ENCODE measurements around the gene ASIC2.

The ASIC2 gene

DNA sequence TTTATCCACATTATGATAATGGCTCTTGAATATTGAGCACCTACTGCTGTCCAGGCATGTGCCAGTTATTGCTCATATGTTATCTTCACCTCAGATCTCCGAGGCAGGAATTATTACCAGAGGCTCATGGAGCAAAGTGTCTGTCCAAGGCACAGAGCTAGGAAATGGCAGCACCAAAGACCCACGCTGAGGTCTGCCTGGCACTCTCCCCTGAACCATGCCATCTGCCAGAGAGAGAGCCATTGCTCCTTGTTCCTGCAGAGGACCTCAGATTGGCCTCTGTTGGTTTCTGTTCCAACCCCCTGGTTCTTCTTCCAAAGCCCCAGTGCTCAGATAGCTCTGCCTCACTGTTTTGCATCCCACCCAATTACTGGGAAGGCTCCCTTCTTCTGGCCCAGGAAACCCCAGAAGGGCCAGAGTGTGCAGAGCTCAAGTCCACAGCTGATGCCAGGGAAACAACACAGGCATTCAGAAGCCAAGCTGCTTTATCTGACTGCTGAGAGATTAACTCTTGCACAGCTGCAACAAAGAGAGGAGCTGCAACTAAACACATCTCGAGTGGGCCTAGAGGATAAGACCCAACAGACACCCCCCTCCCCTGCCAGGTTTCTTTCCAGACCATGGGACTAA lies 5.9 kb downstream of the ASIC2 start:
- H4K20me1 ChIP-seq (ENCODE audit: insufficient read depth, low read length) = no peaks in the 10 kb centered on the region
- no peaks in the 10 kb centered on the region for H3F3A ChIP-seq (ENCODE audit: insufficient read depth, low read length)
- no peak overlapping the region for H3K4me2 ChIP-seq (ENCODE audit: low read length)
- no peak for TF ChIP-seq CTCF (IDR thresholded peaks at IDR 0.05; ENCODE audit: low read length)
- no peak for TF ChIP-seq EZH2 (IDR thresholded peaks at IDR 0.05; ENCODE audit: borderline replicate concordance, low read length)
- H3K9me3 ChIP-seq (ENCODE audit: low read length) = no peaks in the 10 kb centered on the region
- no peaks in the 10 kb centered on the region for H3K4me1 ChIP-seq (ENCODE audit: insufficient read depth, low read length, severe bottlenecking)
- no peak overlapping the region for H3K4me3 ChIP-seq (ENCODE audit: low read depth, low read length, poor library complexity, severe bottlenecking)
- H3K27me3 ChIP-seq (ENCODE audit: insufficient read depth, low read length) = no peaks in the 10 kb centered on the region
- no peaks in the 10 kb centered on the region for H3K79me2 ChIP-seq (ENCODE audit: insufficient read depth, low read length)
- H3K27ac ChIP-seq (ENCODE audit: low read depth, low read length, poor library complexity, severe bottlenecking) = no peak overlapping the region
- no peak overlapping the region for H2AFZ ChIP-seq (ENCODE audit: low read length)
- no peaks in the 10 kb centered on the region for H3K9me2 ChIP-seq (ENCODE audit: low read depth, low read length)
- H3K36me3 ChIP-seq (ENCODE audit: insufficient read depth, low read length) = no peaks in the 10 kb centered on the region
- no peak overlapping the region for H3K9ac ChIP-seq (ENCODE audit: low read length)

DNA sequence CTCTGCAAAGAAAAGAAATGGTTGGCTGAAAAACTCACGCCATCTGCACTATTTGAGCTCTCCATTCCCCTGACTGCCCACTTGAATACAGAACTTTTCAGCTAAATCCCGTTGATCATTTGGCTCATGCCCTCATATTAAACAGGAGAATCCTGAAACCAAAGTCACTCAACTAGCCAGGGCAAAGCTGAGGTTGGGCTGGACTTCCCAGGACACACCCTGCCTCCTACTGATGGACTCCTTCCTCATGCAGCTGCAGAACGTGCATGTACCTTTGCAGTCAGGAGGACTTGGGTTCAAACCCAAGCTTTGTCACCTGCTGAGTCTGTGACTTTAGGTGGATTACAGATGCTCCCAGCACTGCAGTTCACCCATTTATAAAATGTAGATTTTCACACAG lies 7.7 kb downstream of the ASIC2 start:
- no peaks in the 10 kb centered on the region for H3K36me3 ChIP-seq (ENCODE audit: insufficient read depth, low read length)
- H2AFZ ChIP-seq (ENCODE audit: low read length) = no peak overlapping the region
- no peaks in the 10 kb centered on the region for H3K27me3 ChIP-seq (ENCODE audit: insufficient read depth, low read length)
- no peak overlapping the region for H3K27ac ChIP-seq (ENCODE audit: low read depth, low read length, poor library complexity, severe bottlenecking)
- H3K9ac ChIP-seq (ENCODE audit: low read length) = no peak overlapping the region
- H3K9me2 ChIP-seq (ENCODE audit: low read depth, low read length) = no peaks in the 10 kb centered on the region
- TF ChIP-seq CTCF (IDR thresholded peaks at IDR 0.05; ENCODE audit: low read length) = no peak
- no peak for TF ChIP-seq EZH2 (IDR thresholded peaks at IDR 0.05; ENCODE audit: borderline replicate concordance, low read length)
- H3F3A ChIP-seq (ENCODE audit: insufficient read depth, low read length) = no peaks in the 10 kb centered on the region
- no peaks in the 10 kb centered on the region for H3K9me3 ChIP-seq (ENCODE audit: low read length)
- no peaks in the 10 kb centered on the region for H3K4me1 ChIP-seq (ENCODE audit: insufficient read depth, low read length, severe bottlenecking)
- no peak overlapping the region for H3K4me2 ChIP-seq (ENCODE audit: low read length)
- no peaks in the 10 kb centered on the region for H4K20me1 ChIP-seq (ENCODE audit: insufficient read depth, low read length)
- H3K4me3 ChIP-seq (ENCODE audit: low read depth, low read length, poor library complexity, severe bottlenecking) = no peak overlapping the region
- H3K79me2 ChIP-seq (ENCODE audit: insufficient read depth, low read length) = no peaks in the 10 kb centered on the region

DNA sequence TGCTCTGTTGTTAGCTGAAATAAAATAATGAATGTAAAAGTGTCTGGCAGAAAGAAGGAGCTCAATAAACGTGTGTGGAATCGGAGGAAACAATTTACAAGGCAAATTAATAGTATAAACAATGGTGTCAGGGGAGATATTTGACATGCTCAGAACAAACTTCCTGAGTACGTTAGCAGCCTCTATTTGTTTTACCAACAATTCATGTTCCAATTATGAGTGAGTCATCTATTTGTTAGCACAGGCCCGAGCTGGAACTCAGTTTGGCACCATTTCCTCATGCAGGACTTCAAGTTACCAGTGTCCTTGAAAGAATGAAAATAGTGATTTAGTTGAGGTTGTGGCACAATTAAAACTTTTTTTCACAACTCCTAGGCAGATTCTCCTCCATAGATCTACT lies 9.1 kb downstream of the ASIC2 start:
- H3K9me3 ChIP-seq (ENCODE audit: low read length) = no peaks in the 10 kb centered on the region
- no peaks in the 10 kb centered on the region for H3K9me2 ChIP-seq (ENCODE audit: low read depth, low read length)
- H3K4me1 ChIP-seq (ENCODE audit: insufficient read depth, low read length, severe bottlenecking) = no peaks in the 10 kb centered on the region
- no peak overlapping the region for H3K4me2 ChIP-seq (ENCODE audit: low read length)
- H3K4me3 ChIP-seq (ENCODE audit: low read depth, low read length, poor library complexity, severe bottlenecking) = no peak overlapping the region
- no peaks in the 10 kb centered on the region for H3F3A ChIP-seq (ENCODE audit: insufficient read depth, low read length)
- TF ChIP-seq EZH2 (IDR thresholded peaks at IDR 0.05; ENCODE audit: borderline replicate concordance, low read length) (no peak), CTCF (IDR thresholded peaks at IDR 0.05; ENCODE audit: low read length) (no peak)
- no peaks in the 10 kb centered on the region for H4K20me1 ChIP-seq (ENCODE audit: insufficient read depth, low read length)
- H3K27ac ChIP-seq (ENCODE audit: low read depth, low read length, poor library complexity, severe bottlenecking) = no peak overlapping the region
- H3K36me3 ChIP-seq (ENCODE audit: insufficient read depth, low read length) = no peaks in the 10 kb centered on the region
- H3K79me2 ChIP-seq (ENCODE audit: insufficient read depth, low read length) = no peaks in the 10 kb centered on the region
- no peak overlapping the region for H2AFZ ChIP-seq (ENCODE audit: low read length)
- no peaks in the 10 kb centered on the region for H3K27me3 ChIP-seq (ENCODE audit: insufficient read depth, low read length)
- no peak overlapping the region for H3K9ac ChIP-seq (ENCODE audit: low read length)

All from OCI-LY1 (cell line).